Bronchial epithelial cell (primary cell): ENCODE measurements around the gene PTBP2. TPM values are rescaled to one million over a fixed set of nuclear protein-coding genes. Genes with fewer than 3 reads are reported as not detected.
"Not testable (repeated sequence)": the region's sequence is repeated elsewhere in the genome, so short reads cannot be mapped to it uniquely, and the experiment has no call there.

ENCODE experiments used
- DNase-seq: peaks from one replicate; pipeline ENCODE4 v3.0.0-alpha.2; 2010; ENCODE audit warnings: low read depth
- FAIRE-seq: peaks from 2 replicates; lab custom pipeline; 2011; peaks lifted over from hg19 to GRCh38; lab: Jason Lieb, UNC
- H3K27me3 ChIP-seq: 2 replicates; pipeline ENCODE4 v1.5.1; 2011; ENCODE audit warnings: low read length; ENCODE audit not compliant: control insufficient read depth, insufficient read depth
- H3K36me3 ChIP-seq: 2 replicates; pipeline ENCODE4 v1.5.1; 2011; ENCODE audit warnings: low read length; ENCODE audit not compliant: control insufficient read depth, insufficient read depth
- H3K4me3 ChIP-seq: 2 replicates; pipeline ENCODE4 v1.5.1; 2011; ENCODE audit warnings: mild to moderate bottlenecking, low read depth, low read length, control low read depth
- total RNA-seq: library from RNA; depleted of rRNA; stranded (reverse); fragments of >200 nt; gene quantifications from 2 replicates; pipeline ENCODE4 v1.2.1, GENCODE V29; 2014
- TF ChIP-seq, protein P1 (sequence below): IDR thresholded peaks from 2 replicates; pipeline ENCODE4 v1.5.1; 2011; ENCODE audit warnings: mild to moderate bottlenecking, moderate library complexity, low read length, control low read depth, inconsistent platforms; ENCODE audit not compliant: insufficient read depth, severe bottlenecking

PTBP2 gene
- total RNA-seq, 1 donor from 2014 or later: 10.5 TPM

DNA sequence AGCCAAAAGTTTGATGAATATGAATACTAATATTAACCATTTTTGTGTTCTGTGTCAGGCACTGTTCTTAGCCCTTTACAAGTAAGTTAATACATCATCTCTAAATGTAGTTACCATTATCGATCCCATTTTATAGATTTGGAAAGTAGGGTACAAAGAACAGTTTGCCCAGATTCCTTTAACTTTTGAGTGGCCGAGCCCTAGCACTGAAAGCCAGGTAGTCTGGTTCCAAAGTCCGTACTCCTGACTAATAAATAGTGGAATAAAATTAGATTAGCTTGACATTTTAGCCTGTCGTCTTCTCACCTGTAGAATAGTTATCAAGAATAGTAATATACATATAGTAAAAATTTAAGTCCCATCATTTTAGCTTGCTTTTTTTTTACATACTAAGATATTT is 70.6 kb downstream of the PTBP2 start:
- DNase-seq (no peak), FAIRE-seq (no peak)

DNA sequence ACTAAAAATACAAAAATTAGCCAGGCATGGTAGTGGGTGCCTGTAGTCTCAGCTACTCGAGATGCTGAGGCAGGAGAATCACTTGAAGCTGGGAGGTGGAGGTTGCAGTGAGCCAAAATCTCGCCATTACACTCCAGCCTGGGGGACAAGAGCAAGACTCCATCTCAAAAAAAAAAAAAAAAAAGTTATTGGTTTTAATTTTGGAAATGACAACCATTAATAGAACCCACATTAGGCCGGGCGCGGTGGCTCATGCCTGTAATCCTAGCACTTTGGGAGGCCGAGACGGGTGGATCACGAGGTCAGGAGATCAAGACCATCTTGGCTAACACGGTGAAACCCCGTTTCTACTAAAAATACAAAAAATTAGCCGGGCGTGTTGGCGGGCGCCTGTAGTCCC is 80.1 kb downstream of the PTBP2 start:
- FAIRE-seq, H3K27me3 ChIP-seq, DNase-seq, H3K36me3 ChIP-seq, H3K4me3 ChIP-seq: not testable (repeated sequence)

More for the DNA sequence above, 70.6 kb downstream of the PTBP2 start:
- TF ChIP-seq, protein P1, sequence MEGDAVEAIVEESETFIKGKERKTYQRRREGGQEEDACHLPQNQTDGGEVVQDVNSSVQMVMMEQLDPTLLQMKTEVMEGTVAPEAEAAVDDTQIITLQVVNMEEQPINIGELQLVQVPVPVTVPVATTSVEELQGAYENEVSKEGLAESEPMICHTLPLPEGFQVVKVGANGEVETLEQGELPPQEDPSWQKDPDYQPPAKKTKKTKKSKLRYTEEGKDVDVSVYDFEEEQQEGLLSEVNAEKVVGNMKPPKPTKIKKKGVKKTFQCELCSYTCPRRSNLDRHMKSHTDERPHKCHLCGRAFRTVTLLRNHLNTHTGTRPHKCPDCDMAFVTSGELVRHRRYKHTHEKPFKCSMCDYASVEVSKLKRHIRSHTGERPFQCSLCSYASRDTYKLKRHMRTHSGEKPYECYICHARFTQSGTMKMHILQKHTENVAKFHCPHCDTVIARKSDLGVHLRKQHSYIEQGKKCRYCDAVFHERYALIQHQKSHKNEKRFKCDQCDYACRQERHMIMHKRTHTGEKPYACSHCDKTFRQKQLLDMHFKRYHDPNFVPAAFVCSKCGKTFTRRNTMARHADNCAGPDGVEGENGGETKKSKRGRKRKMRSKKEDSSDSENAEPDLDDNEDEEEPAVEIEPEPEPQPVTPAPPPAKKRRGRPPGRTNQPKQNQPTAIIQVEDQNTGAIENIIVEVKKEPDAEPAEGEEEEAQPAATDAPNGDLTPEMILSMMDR: no peak
- Histone ChIP-seq H3K27me3 (no peaks in the 10 kb centered on the region), H3K4me3 (no peak overlapping the region), H3K36me3 (no peaks in the 10 kb centered on the region)

DNA sequence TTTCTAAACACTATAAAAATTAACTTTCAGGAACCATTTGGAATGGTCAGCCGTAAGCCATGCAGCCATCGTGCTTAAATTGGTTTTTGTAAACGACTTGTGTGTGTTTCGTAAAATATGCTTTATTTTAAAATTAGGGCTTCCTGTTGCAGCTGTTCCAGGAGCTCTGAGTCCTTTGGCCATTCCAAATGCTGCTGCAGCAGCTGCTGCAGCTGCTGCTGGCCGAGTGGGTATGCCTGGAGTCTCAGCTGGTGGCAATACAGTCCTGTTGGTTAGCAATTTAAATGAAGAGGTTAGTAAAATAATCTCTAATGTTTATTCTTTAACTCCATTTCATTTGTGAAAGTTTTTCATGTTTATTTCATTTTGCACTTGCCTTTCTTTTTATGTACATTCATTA is 83.1 kb downstream of the PTBP2 start:
- Histone ChIP-seq H3K36me3 (peaks cover 1% of the 10 kb centered on the region), H3K4me3 (no peak overlapping the region), H3K27me3 (no peaks in the 10 kb centered on the region)
- TF ChIP-seq, protein P1: no peak
- FAIRE-seq (no peak), DNase-seq (no peak)

DNA sequence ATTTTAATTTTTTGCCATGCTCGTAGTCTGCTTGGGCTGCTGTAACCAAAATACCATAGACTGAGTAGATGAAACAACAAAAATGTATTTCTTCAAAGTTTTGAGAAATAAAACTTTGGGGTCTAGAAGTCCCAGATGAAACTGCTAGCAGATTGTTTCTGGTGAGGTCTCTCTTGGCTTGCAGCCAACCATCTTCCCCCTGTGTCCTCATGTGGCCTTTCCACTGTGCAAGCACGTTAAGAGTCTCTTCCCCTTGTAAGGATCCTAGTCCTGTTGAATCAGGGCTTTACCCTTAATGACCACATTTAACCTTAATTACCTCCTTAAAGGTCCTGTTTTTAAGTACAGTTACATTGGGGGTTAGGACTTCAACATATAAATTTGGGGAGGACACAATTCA is 86.6 kb downstream of the PTBP2 start:
- H3K36me3 ChIP-seq: peaks cover 3% of the 10 kb centered on the region
- no peak for DNase-seq
- H3K4me3 ChIP-seq: no peak overlapping the region
- TF ChIP-seq, protein P1: no peak
- H3K27me3 ChIP-seq: no peaks in the 10 kb centered on the region
- FAIRE-seq: no peak

DNA sequence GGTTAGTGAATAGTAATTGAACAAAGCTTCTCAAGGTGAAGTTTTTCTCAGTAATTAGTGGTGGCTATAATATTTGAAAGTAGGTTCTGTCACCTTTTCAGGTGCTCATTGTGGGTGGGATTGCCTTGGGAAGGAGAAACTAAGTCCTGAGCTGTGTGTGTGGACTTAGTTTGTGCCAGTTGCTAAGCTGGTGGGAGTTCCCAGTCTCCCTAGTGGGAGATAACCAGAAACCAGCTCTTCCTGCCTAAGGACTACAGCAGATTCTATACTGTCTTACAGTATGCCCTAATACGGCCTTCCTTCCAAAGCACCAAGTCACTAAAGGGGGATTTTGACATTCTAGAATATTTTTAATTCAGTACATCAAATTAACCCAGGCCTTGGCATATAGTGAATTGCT is 94.3 kb downstream of the PTBP2 start:
- FAIRE-seq (no peak), DNase-seq (no peak)
- Histone ChIP-seq H3K4me3 (no peak overlapping the region), H3K27me3 (no peaks in the 10 kb centered on the region), H3K36me3 (peaks cover 1% of the 10 kb centered on the region)
- TF ChIP-seq, protein P1: no peak

DNA sequence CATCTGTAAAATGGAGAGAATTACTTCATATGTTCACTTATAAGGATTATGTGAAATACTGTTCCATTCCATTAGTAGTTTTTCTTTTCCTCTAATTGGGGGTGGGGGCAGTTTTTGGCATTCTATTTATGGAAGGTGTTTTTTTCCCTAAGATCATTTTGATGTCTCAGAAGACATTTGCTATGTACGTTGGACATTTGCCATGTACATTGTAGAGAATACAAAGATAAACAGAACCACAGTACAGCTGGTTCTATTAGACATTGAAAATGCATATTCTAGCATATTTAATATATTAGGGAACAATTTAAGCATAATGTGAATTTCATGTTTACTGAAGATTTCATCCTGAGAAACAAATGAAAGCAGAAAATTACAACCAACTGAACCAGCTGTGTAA is 98.5 kb downstream of the PTBP2 start:
- Histone ChIP-seq H3K36me3 (no peaks in the 10 kb centered on the region), H3K4me3 (no peak overlapping the region), H3K27me3 (no peaks in the 10 kb centered on the region)
- DNase-seq (no peak), FAIRE-seq (no peak)
- TF ChIP-seq, protein P1: no peak
